Hematopoietic multipotent progenitor cell treated with erythropoietin and hydrocortisone succinate and interleukin-3 and kit ligand, for 15 days (in vitro differentiated cells): ENCODE measurements around the gene P2RY4.
"Not testable (repeated sequence)": the region's sequence is repeated elsewhere in the genome, so short reads cannot be mapped to it uniquely, and the experiment has no call there.

Experiments
- DNase-seq: peaks from one replicate; pipeline ENCODE4 v3.0.0-alpha.2; 2015; ENCODE audit warnings: low spot score

P2RY4 gene

DNA sequence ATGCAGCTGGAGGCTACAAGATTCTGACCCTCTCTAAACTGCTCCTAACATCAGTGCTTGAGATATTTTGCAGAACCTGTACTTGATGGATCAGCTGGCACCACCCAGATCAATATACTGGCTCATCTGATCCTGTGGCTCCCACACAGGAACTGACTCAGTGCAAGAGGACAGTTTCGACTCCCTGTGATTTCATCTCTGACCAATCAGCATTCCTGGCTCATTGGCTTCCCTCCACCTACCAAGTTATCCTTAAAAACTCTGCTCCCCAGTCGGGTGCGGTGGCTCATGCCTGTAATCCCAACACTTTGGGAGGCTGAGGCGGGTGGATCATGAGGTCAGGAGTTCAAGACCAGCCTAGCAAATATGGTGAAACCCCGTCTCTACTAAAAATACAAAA, 16.4 kb downstream of the P2RY4 start:
- DNase-seq = not testable (repeated sequence)

DNA sequence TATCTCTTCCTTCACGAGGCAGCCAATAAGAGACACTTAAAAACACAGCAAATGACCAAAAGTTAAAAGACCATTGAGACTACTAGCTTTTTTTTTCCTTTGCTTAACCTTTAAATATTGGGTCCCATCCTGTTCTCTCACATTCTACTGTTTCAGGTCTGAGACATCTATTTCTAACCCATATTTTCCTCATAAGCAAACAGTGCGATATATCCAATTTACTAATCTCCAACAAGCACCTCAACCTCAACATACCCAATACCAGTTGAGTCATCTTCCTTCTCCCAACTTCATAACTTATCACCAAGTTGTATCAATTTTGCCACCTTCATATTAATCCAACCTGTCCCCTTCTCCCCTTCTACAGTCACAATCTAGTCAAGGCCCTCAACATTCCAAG, 18.5 kb downstream of the P2RY4 start:
- no peak for DNase-seq

DNA sequence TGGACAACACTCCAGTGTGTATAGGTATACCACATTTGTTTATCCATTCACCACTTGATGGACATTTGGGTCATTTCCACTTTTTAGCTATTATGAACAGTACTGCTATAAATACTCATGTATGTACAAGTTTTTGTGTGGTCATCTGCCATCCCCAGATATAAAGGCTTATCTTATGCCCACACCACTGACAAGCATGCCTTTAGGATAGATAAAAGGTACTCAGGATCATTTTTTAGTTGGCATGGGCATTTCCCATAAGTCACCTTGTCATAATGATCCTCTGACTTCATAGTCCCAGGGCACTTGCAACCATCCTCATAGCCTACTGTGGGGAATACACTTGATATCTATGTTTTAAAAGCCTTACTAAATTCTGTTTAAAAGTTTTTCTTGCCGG, 19.3 kb downstream of the P2RY4 start:
- DNase-seq = no peak

DNA sequence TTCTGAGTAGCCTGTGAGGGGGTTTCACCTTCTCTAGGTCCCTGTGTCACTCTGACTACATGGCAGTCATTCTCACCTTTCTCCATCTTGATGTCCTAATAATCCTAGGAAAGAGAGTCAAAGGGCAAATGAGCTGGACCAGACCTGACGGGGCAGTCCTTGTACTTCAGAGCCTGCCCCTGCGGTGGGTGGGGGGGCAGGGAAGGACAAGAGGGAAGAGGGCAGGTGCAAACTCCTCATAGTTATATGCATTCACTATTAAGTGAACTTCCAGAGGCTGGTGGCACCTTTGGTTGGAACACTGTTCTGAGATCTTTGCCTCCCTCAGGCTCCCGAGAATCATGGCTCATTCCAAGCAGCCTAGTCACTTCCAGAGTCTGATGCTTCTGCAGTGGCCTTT, 25.6 kb downstream of the P2RY4 start, which contains the start of gene AWAT1:
Gene AWAT1 (plus strand): TSS at position 301 of the 400 bp plus-strand sequence. CDS start 41 bp downstream, at position 342.
- no peak for DNase-seq

DNA sequence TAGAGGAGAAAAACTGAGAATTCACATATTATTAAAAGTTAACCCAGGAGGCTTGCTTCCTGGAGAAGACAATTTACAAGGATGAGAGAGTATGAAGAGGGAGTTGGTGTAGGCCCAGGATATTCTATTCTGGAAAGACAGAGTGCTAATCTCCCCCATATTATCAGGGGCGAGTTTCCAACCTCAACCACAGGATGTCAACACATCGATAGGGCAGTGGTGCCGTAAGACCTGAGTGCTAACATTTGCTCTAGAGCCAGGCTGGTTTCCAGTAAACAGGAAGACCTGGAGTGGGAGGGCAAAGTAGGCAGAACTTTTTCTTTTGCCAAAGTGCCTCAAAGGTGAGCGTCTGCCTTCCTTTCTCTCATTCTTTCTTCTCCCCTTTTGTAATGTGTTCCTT, 28.3 kb downstream of the P2RY4 start:
- DNase-seq = no peak

DNA sequence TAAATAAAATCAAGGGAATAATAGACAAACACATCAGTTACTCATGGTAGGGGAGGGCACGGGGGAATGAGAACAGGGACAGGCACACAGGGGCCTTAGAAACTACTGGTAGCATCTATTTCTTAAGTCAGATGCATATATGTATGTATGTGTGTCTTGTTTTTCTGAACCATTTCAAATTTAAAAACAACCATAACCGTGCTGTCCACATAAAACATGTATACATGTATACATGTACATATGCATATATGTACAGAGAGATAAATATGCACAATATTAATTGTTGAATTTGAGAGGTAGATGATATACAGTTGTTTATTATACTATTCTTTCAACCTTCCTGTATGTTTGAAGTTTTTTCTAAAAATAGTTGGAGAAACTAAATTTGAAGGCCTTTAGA, 33.3 kb downstream of the P2RY4 start:
- DNase-seq = no peak

DNA sequence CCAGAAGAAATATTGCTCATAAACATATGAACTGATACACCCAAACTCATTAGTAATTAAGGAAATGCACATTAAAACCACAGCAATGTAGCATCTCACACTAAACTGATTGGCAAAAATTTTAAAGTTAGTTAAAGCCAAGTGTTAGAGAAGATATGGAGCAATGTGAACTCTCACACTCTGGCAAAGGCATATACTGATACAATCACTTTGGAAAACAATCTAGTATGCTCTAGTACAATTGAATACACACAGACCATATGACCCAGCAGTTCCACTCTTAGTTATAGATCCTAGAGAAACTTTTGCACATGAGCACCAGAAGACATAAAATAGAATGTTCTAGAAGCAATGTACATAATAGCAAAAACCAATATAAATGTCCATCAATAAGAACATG, 34.0 kb downstream of the P2RY4 start:
- DNase-seq = no peak

DNA sequence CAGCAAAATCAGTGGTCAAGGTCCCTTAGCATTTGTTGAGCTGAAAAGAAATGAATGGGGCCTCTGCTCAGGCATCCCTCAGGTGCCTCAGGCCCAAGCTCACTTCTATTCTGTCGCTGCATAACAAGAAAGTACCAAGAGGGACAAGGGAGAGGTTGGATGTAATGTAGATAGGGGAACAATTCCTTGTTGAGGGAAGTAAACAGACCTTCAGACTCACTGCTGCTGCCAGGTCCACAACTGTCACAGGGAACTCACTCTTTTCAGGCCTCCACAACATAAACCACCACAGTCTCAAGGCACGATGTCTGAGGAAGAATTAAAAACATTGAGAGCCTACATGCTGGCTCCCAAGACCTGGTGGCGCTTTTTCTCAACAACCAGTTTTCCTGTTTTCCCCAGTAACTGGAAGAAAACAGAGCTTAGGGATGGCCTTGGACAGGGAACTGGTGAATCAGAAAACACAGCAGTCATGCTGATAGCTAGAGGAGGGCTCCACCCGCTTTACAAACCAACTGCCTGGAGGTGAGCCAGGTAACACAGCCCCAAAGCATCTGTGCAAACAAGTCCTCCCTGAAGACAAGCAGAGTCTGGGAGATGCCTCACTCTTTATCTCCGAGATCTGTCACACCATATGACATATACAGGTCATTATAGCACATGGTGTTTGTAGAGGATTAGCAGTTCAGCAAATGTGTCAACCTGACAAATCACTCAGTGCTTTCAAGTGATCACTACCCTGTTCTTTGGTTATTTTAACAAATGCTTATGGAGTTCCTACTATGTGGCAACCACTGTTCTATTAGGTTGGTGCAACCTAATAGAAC, 39.9 kb downstream of the P2RY4 start:
- DNase-seq = peak; percentile 37

DNA sequence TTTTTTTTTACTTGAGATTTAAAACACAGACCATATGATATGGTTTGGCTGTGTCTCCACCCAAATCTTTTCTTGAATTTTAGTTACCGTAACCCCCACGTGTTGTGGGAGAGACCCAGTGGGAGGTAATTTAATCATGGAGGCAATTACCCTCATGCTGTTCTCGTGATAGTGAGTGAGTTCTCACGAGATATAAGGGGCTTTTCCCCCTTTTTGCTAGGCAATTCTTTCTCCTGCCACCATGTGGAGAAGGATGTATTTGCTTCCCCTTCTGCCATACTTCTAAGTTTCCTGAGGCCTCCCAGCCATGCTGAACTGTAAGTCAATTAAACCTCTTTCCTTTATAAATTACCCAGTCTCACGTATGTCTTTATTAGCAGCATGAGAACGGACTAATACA, 50.4 kb downstream of the P2RY4 start:
- not testable (repeated sequence) for DNase-seq

DNA sequence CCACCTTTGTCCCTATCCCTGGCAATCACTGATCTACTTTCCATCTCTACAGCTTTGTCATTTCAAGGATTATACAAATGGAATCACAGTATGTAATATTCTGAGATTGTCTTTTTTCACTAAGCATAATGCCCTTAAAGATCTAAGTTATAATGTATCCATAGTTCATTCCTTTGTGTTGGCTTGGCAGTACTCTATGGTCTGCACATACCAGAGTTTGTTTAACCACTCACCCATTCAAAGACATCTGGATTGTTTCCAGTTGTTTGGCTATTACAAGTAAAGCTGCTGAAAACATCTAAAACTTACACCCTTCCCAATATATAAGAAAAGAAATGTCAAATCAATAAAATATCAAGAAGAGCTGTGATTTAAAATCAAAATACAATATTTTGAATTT, 51.5 kb downstream of the P2RY4 start:
- DNase-seq = no peak
